IMR-90 (cell line): ENCODE measurements around the gene RBPJ. TPM values are rescaled to one million over a fixed set of nuclear protein-coding genes. Genes with fewer than 3 reads are reported as not detected.

Experiments used
- ATAC-seq: fragments of 200-7000 bp; cut with Tn5 transposase; 2 replicates; pipeline ENCODE4 v1.9.1; 2020; ENCODE audit warnings: low read depth, mild to moderate bottlenecking, moderate library complexity
- BruUV-seq: library from RNA; stranded (reverse); fragments of 400-500 nt; replicated peaks from 2 replicates; lab custom pipeline; 2021; lab: Mats Ljungman, UMichigan
- CTCF ChIA-PET: fragments of 300-600 bp; formaldehyde crosslinking; extraction: SDS; loops from one replicate; lab custom pipeline; 2021; ENCODE audit warnings: antibody characterized with exemption; lab: Yijun Ruan, JAX
- POLR2A ChIA-PET: fragments of 300-600 bp; sonication (Branson Sonifier 250); formaldehyde crosslinking; loops from one replicate; lab custom pipeline; 2022; ENCODE audit warnings: antibody characterized with exemption; ENCODE audit not compliant: unreplicated experiment; lab: Charles Lee
- DNase-seq: peaks from one replicate; pipeline ENCODE4 v3.0.0; 2013
- H2AFZ ChIP-seq: replicated peaks from 2 replicates; pipeline ENCODE3; 2013; ENCODE audit warnings: low read length, mild to moderate bottlenecking; ENCODE audit not compliant: poor library complexity
- H2AK5ac ChIP-seq: 2 replicates; pipeline ENCODE4 v1.6.1; 2013; ENCODE audit warnings: low read depth, low read length, inconsistent platforms
- H2AK9ac ChIP-seq: replicated peaks from 2 replicates; pipeline ENCODE3; 2013; ENCODE audit warnings: mild to moderate bottlenecking, low read depth, low read length, moderate library complexity; ENCODE audit not compliant: poor library complexity
- H2BK120ac ChIP-seq: 2 replicates; pipeline ENCODE4 v1.6.1; 2013; ENCODE audit warnings: low read depth, low read length, inconsistent platforms
- H2BK15ac ChIP-seq: 3 replicates; pipeline ENCODE4 v1.6.1; 2013; ENCODE audit warnings: low read depth, low read length, inconsistent platforms
- H2BK20ac ChIP-seq: 2 replicates; pipeline ENCODE4 v1.6.1; 2013; ENCODE audit warnings: low read depth, mild to moderate bottlenecking, inconsistent platforms, low read length, moderate library complexity
- H2BK5ac ChIP-seq: 2 replicates; pipeline ENCODE4 v1.6.1; 2013; ENCODE audit warnings: mild to moderate bottlenecking, low read depth, low read length, inconsistent platforms; ENCODE audit not compliant: poor library complexity, severe bottlenecking
- H3K14ac ChIP-seq: replicated peaks from 2 replicates; pipeline ENCODE4 v1.6.1; 2013; ENCODE audit warnings: low read depth, low read length, inconsistent platforms
- H3K18ac ChIP-seq: 2 replicates; pipeline ENCODE4 v1.6.1; 2013; ENCODE audit warnings: low read depth, low read length, control low read depth
- H3K23ac ChIP-seq: 2 replicates; pipeline ENCODE4 v1.6.1; 2013; ENCODE audit warnings: low read depth, low read length, inconsistent platforms
- H3K27ac ChIP-seq: 2 replicates; pipeline ENCODE4 v1.5.1; 2013; ENCODE audit warnings: mild to moderate bottlenecking, control low read depth, low read length; ENCODE audit not compliant: insufficient read depth
- H3K27me3 ChIP-seq: 2 replicates; pipeline ENCODE4 v1.6.1; 2013; ENCODE audit warnings: low read length; ENCODE audit not compliant: control insufficient read depth, insufficient read depth
- H3K36me3 ChIP-seq: 2 replicates; pipeline ENCODE4 v1.6.1; 2013; ENCODE audit warnings: low read length, mixed read lengths; ENCODE audit not compliant: control insufficient read depth, insufficient read depth
- H3K4ac ChIP-seq: 2 replicates; pipeline ENCODE4 v1.6.1; 2013; ENCODE audit warnings: low read depth, low read length, inconsistent platforms
- H3K4me1 ChIP-seq: 2 replicates; pipeline ENCODE4 v1.6.1; 2013; ENCODE audit warnings: low read length, mixed read lengths; ENCODE audit not compliant: control insufficient read depth, insufficient read depth
- H3K4me2 ChIP-seq: 2 replicates; pipeline ENCODE4 v1.6.1; 2013; ENCODE audit warnings: low read depth, mild to moderate bottlenecking, control low read depth, low read length, moderate library complexity
- H3K4me3 ChIP-seq: 2 replicates; pipeline ENCODE4 v1.5.1; 2013; ENCODE audit warnings: low read depth, mild to moderate bottlenecking, control low read depth, low read length, moderate library complexity; ENCODE audit not compliant: insufficient read depth
- H3K56ac ChIP-seq: 2 replicates; pipeline ENCODE4 v1.6.1; 2013; ENCODE audit warnings: low read length, inconsistent platforms; ENCODE audit not compliant: insufficient read depth; ENCODE audit errors: extremely low read depth
- H3K79me1 ChIP-seq, 2 experiments: 2 replicates each; pipeline ENCODE4 v1.6.1; 2013; ENCODE audit warnings: low read length in 2 of 2, inconsistent platforms in 1 of 2, low read depth in 1 of 2
- H3K9ac ChIP-seq: 2 replicates; pipeline ENCODE4 v1.6.1; 2013; ENCODE audit warnings: low read depth, low read length, control low read depth
- H3K9me1 ChIP-seq: 2 replicates; pipeline ENCODE4 v1.6.1; 2013; ENCODE audit warnings: low read length, inconsistent platforms; ENCODE audit not compliant: insufficient read depth
- H3K9me3 ChIP-seq: 2 replicates; pipeline ENCODE4 v1.6.1; 2013; ENCODE audit warnings: low read length; ENCODE audit not compliant: control insufficient read depth, insufficient read depth
- H4K20me1 ChIP-seq: 2 replicates; pipeline ENCODE4 v1.6.1; 2013; ENCODE audit warnings: low read length, inconsistent platforms; ENCODE audit not compliant: insufficient read depth
- H4K5ac ChIP-seq: 2 replicates; pipeline ENCODE4 v1.6.1; 2013; ENCODE audit warnings: mild to moderate bottlenecking, low read depth, low read length, control low read depth
- H4K8ac ChIP-seq, 2 experiments: 2 replicates each; pipeline ENCODE4 v1.6.1; 2013; ENCODE audit warnings: low read depth in 2 of 2, low read length in 2 of 2, control low read depth in 1 of 2, inconsistent platforms in 1 of 2
- H4K91ac ChIP-seq: 2 replicates; pipeline ENCODE4 v1.6.1; 2013; ENCODE audit warnings: low read depth, low read length, inconsistent platforms; ENCODE audit not compliant: insufficient read depth
- CEBPB ChIP-seq: IDR thresholded peaks from 2 replicates; pipeline ENCODE4 v1.6.1; 2012; ENCODE audit warnings: low read depth, low read length, improper control_type of control experiment
- FOS ChIP-seq: fragments of 150-350 bp; IDR thresholded peaks from 2 replicates; pipeline ENCODE4 v1.6.1; 2016; ENCODE audit warnings: low read depth, low read length
- MAFK ChIP-seq: IDR thresholded peaks from 2 replicates; pipeline ENCODE4 v1.6.1; 2012; ENCODE audit warnings: low read depth, low read length, improper control_type of control experiment
- MXI1 ChIP-seq: IDR thresholded peaks from 2 replicates; pipeline ENCODE4 v1.6.1; 2012; ENCODE audit warnings: low read depth, mild to moderate bottlenecking, low read length, moderate library complexity, borderline replicate concordance
- RCOR1 ChIP-seq: IDR thresholded peaks from 2 replicates; pipeline ENCODE4 v1.6.1; 2012; ENCODE audit warnings: mild to moderate bottlenecking, low read length, improper control_type of control experiment; ENCODE audit not compliant: insufficient replicate concordance
- SMC3 ChIP-seq: fragments of 150-350 bp; IDR thresholded peaks from 2 replicates; pipeline ENCODE4 v1.6.1; 2016; ENCODE audit warnings: low read depth, mild to moderate bottlenecking, antibody characterized with exemption, low read length, moderate library complexity
- USF2 ChIP-seq: fragments of 150-350 bp; IDR thresholded peaks from 2 replicates; pipeline ENCODE4 v1.6.1; 2017; ENCODE audit warnings: mild to moderate bottlenecking, antibody characterized with exemption, low read length, low read depth
- WGBS, 2 experiments: methylation state at CpG; one replicate each; pipeline versions ENCODE4 v1.1.5 to v1.1.7; 2013; ENCODE audit warnings: missing lambda C conversion rate in 2 of 2; ENCODE audit not compliant: insufficient read length in 1 of 2; ENCODE audit errors: extremely low coverage in 2 of 2; 5-methylcytosine and 5-hydroxymethylcytosine counted together
- dilution Hi-C: fragments of 300-500 bp; cut with HindIII; formaldehyde crosslinking; loops from one replicate; pipeline ENCODE4 v1.14.3; 2018; ENCODE audit warnings: low sequenced_read_pairs; ENCODE audit not compliant: unreplicated experiment
- in situ Hi-C: fragments of 300-500 bp; cut with MboI; formaldehyde crosslinking; loops from 3 replicates; pipeline ENCODE4 v1.14.3; 2019; ENCODE audit warnings: low sequenced_read_pairs, inconsistent platforms, mixed read lengths
- intact Hi-C: fragments of 100-400 bp; cut with micrococcal nuclease; formaldehyde crosslinking; loops from 2 replicates; pipeline ENCODE4 v1.10.0; 2022
- polyA plus RNA-seq, 3 experiments: library from polyadenylated mRNA; depleted of rRNA; stranded (reverse); fragments of >200 nt; gene quantifications; 2 replicates each; pipeline ENCODE4 v1.2.3, GENCODE V29; 2012; ENCODE audit warnings: low replicate concordance in 1 of 3
- total RNA-seq: library from RNA; depleted of rRNA; stranded (reverse); fragments of >200 nt; gene quantifications from 2 replicates; pipeline ENCODE4 v1.2.3, GENCODE V29; 2012
- TF ChIP-seq, protein P1 (sequence below): conservative IDR thresholded peaks from 2 replicates; pipeline ENCODE4 v1.5.1; 2012; ENCODE audit warnings: mild to moderate bottlenecking, low read depth, low read length, improper control_type of control experiment

The RBPJ gene
- total and polyA plus RNA-seq, 2 of the 4 experiments (the other 2 are of a cell fraction), result 50.3 to 148 TPM

GRCh38 chr4:26459756-26460530, 139.1 kb downstream of the RBPJ start:
- Histone ChIP-seq H4K8ac (peak overlapping the region; percentile 42 to 93; a peak in 3 of 4 replicates), H3K27ac (peak overlapping the region; percentile 90), H2AK5ac (peak overlapping the region; percentile 97), H3K56ac (peak overlapping the region; percentile 73), H3K9me1 (peaks cover 12% of the 10 kb centered on the region), H3K9me3 (peaks cover 5% of the 10 kb centered on the region), H2BK20ac (peak overlapping the region; percentile 99), H2BK120ac (peak overlapping the region; percentile 97), H4K20me1 (no peaks in the 10 kb centered on the region; the same call in 1 of the 2 replicates), H2BK15ac (peak overlapping the region; percentile 93; the same call in 2 of the 3 replicates), H4K5ac (peak overlapping the region; percentile 80), H3K18ac (peak overlapping the region; percentile 94), H3K4ac (peak overlapping the region; percentile 98), H3K4me1 (peaks cover 22% of the 10 kb centered on the region), H2BK5ac (peak overlapping the region; percentile 97), H3K79me1 (no peaks in the 10 kb centered on the region), H3K4me2 (peak overlapping the region; percentile 76), H3K14ac (peak overlapping the region; percentile 81), H3K27me3 (no peaks in the 10 kb centered on the region), H3K4me3 (no peak overlapping the region), H3K9ac (no peak overlapping the region; the same call in 1 of the 2 replicates), H4K91ac (peak overlapping the region; percentile 94), H2AK9ac (peak overlapping the region; percentile 83), H2AFZ (peak overlapping the region; percentile 79), H3K23ac (peak overlapping the region; percentile 55), H3K36me3 (no peaks in the 10 kb centered on the region)
- dilution Hi-C loops, result no loop called here
- POLR2A ChIA-PET, result interaction anchor here (0.7 kb wide), 2 partner anchors 30 to 216 kb away, joined by 4 to 11 read pairs; no protein-coding TSS in a partner anchor
- in situ Hi-C loops, result loop anchor here (10.0 to 25.0 kb wide), 2 partner anchors 265 to 552 kb away; no protein-coding TSS in a partner anchor
- TF ChIP-seq FOS (no peak), USF2 (no peak), MAFK (0 out of 2 replicates have a peak, but pooled peaks have one; percentile 26), RCOR1 (no peak), CEBPB (no peak), SMC3 (no peak), MXI1 (no peak)
- TF ChIP-seq, protein P1, sequence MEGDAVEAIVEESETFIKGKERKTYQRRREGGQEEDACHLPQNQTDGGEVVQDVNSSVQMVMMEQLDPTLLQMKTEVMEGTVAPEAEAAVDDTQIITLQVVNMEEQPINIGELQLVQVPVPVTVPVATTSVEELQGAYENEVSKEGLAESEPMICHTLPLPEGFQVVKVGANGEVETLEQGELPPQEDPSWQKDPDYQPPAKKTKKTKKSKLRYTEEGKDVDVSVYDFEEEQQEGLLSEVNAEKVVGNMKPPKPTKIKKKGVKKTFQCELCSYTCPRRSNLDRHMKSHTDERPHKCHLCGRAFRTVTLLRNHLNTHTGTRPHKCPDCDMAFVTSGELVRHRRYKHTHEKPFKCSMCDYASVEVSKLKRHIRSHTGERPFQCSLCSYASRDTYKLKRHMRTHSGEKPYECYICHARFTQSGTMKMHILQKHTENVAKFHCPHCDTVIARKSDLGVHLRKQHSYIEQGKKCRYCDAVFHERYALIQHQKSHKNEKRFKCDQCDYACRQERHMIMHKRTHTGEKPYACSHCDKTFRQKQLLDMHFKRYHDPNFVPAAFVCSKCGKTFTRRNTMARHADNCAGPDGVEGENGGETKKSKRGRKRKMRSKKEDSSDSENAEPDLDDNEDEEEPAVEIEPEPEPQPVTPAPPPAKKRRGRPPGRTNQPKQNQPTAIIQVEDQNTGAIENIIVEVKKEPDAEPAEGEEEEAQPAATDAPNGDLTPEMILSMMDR, result no peak
- peak; percentile 57 for ATAC-seq
- BruUV-seq, result no TSS peak
- peak; percentile 90 for DNase-seq
- WGBS, 2 experiments, result 67% methylated on average over 6 of the region's 13 CpGs; no CpG with 5 or more reads in 1 of the 2 experiments
- CTCF ChIA-PET, result interaction anchor here (1.0 to 1.2 kb wide), 2 partner anchors 36 to 109 kb away, joined by 3 to 4 read pairs; no protein-coding TSS in a partner anchor
- intact Hi-C loops, result loop anchor here (1.0 to 2.0 kb wide), 4 partner anchors 125 to 550 kb away; partner anchors contain the start of genes STIM2 and TBC1D19
